Transverse colon (tissue), 4 donors: Measurements from ENCODE around the gene RPL6.

ENCODE experiments used
- POLR2A ChIP-seq: fragments of 450-650 bp; IDR thresholded peaks from one replicate; pipeline ENCODE4 v1.6.1; 2016; ENCODE audit warnings: antibody characterized with exemption, mild to moderate bottlenecking, moderate library complexity
- POLR2AphosphoS5 ChIP-seq, 3 donors: sonication (generic); formaldehyde crosslinking; IDR thresholded peaks; one replicate each; pipeline ENCODE4 v1.6.1; 2016; ENCODE audit warnings: antibody characterized with exemption in 3 of 3
- TF ChIP-seq, protein P1 (sequence below), 5 experiments: fragments of 200-600 bp in 3 of 5; fragments of 450-650 bp in 2 of 5; sonication (generic) in 3 of 5; IDR thresholded peaks; 1 replicate in 2 of 5; 2 replicates in 3 of 5; pipeline ENCODE4 v1.5.1; 2016 to 2017; ENCODE audit warnings: antibody characterized with exemption in 5 of 5, inconsistent platforms in 3 of 5, mild to moderate bottlenecking in 2 of 5, moderate library complexity in 1 of 5

GRCh38 chr12:112458330-112458729, 48.9 kb upstream of the RPL6 start:
- TF ChIP-seq, protein P1, sequence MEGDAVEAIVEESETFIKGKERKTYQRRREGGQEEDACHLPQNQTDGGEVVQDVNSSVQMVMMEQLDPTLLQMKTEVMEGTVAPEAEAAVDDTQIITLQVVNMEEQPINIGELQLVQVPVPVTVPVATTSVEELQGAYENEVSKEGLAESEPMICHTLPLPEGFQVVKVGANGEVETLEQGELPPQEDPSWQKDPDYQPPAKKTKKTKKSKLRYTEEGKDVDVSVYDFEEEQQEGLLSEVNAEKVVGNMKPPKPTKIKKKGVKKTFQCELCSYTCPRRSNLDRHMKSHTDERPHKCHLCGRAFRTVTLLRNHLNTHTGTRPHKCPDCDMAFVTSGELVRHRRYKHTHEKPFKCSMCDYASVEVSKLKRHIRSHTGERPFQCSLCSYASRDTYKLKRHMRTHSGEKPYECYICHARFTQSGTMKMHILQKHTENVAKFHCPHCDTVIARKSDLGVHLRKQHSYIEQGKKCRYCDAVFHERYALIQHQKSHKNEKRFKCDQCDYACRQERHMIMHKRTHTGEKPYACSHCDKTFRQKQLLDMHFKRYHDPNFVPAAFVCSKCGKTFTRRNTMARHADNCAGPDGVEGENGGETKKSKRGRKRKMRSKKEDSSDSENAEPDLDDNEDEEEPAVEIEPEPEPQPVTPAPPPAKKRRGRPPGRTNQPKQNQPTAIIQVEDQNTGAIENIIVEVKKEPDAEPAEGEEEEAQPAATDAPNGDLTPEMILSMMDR (IDR thresholded peaks at IDR 0.05) = no peak
- TF ChIP-seq POLR2A (no peak), POLR2AphosphoS5 (IDR thresholded peaks at IDR 0.05) (no peak)
